GM19328 (cell line): ENCODE data around the gene HM13.
"Not testable (repeated sequence)": the region's sequence is repeated elsewhere in the genome, so short reads cannot be mapped to it uniquely, and the experiment has no call there.

Experiments used
- ATAC-seq: cut with Tn5 transposase; IDR thresholded peaks from one replicate; pipeline ENCODE4 v1.9.1; 2021; ENCODE audit warnings: mild to moderate bottlenecking, moderate library complexity; ENCODE audit not compliant: unreplicated experiment

The HM13 gene

GRCh38 chr20:31580706-31581105, 66.5 kb downstream of the HM13 start:
- ATAC-seq, result no peak

GRCh38 chr20:31581391-31581790, 67.1 kb downstream of the HM13 start:
- ATAC-seq, result no peak

- no peak for ATAC-seq
These were observed 73.5 kb downstream of the HM13 start for GRCh38 chr20:31587545-31588389.

DNA sequence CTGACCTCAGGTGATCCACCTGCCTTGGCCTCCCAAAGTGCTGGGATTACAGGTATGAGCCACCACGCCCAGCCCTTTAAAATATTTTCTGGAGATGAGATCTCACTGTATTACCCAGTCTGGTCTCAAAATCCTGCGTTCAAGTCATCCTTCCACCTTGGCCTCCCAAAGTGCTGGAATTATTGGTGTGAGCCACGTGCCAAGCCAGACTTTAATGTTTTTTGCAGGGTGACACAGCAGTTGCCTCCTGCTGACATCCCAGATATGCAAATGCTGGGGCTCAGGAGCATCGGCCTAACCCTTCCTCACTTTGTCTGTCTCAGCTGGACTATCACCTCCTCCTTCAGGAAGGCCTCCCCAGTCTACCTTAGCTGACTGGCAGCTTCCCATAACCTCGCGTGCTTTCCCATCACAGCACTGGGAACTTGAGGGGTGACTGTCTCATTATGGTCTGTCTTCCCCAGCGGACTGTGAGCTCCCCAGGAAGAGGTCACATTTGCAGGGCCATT, 76.5 kb downstream of the HM13 start:
- no peak for ATAC-seq

GRCh38 chr20:31593221-31594001, 79.2 kb downstream of the HM13 start:
- no peak for ATAC-seq

GRCh38 chr20:31594002-31594557, 79.8 kb downstream of the HM13 start:
- ATAC-seq, result no peak

DNA sequence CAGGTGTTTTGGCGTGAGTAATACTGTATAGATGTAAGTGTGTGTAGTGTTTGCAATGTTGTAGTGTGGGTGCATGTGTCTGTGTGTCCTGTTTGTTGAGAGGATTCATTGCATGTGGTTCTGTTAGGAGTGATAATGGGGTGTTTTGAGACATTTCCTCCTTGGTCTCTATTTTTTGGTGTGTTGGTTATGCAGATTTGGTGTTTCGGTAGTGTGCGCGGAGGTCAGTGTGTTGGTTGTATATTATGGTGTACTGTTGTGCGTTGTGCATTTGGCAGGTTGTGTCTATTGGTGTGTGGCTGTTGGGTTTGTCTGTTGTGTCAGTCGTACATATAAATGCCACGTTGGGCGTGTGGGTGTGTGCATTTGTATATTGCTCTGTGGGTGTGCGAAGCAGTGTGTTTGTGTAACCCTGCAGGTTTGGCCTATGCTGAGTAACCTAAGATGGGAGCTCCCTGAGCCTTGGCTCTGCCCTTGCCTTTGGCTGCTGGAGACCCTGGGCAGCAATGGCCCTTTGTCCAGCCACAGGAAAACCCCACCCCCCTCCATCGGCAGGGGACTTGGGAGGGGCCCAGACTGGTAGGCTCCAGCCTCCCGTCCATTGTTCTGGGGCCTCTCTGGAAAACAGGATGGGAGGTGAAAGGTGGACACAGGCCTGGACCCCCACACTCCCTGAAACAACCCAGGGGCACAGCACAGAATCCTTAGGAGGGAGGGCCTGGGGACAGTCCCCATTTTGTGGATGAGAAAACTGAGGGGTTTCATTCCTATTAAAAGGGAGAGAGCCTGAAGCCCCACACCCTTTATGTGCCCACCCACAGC, 80.5 kb downstream of the HM13 start:
- no peak for ATAC-seq

- ATAC-seq, result no peak
These were observed 81.1 kb downstream of the HM13 start for GRCh38 chr20:31595380-31595653.

DNA sequence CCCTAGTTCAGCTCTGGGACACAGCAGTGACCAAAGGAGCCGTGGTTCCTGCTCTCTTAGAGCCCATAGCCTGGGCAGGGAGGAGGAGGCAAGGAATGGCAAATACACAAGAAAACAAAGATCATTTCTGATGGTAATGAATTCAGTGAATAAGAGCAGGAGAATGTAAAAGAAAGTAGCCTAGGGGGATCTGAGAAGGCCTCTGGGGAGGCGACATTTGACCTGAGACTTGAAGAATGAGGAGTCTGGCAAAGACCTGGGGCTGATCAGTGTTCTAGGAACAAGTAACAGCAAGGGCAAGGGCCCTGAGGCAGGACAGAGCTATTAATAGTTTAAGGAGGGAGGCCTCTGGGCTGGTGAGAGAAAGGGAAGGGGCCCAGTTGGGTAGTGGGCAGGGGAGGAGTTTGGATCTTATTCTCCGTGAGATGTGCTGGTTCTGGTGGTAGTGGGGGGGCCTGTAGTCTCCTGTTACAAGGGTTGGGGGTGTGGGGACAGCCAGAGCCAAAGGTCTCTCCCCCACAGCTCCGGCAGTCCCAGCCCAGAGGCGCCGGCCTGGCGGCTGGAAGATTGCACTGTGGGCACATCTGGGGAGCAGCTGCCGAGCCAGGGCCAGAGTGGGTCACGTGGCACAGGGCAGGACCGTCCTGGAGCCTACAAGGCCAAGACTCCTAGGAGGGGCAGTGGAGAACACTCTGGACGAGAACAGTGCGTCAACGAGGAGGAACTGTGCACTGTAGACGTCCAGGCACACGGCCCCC, 81.6 kb downstream of the HM13 start:
- ATAC-seq, result no peak

GRCh38 chr20:31596412-31596715, 82.1 kb downstream of the HM13 start:
- ATAC-seq, result not testable (repeated sequence)

- no peak for ATAC-seq
These were observed 82.7 kb downstream of the HM13 start for GRCh38 chr20:31596831-31597480.

- ATAC-seq, result no peak
These were observed 83.2 kb downstream of the HM13 start for GRCh38 chr20:31597481-31597855.

DNA sequence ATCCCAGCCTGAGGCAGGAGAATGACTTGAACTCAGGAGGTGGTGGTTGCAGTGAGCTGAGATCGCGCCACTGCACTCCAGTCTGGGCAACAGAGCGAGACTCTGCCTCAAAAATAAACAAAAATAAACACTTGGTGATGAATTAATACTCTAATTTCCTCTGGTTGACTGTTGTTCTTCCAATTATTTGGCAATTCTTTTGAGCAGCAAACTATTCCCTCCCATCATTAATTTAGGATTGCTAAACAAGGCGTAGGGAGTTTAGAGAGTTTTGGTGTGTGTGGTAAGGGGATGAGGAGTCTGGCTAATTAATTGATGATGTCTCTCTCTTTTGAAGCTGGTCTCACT, 88.2 kb downstream of the HM13 start:
- ATAC-seq, result no peak

- peak; percentile 61 for ATAC-seq
These were observed 88.7 kb downstream of the HM13 start for GRCh38 chr20:31602779-31603441.

DNA sequence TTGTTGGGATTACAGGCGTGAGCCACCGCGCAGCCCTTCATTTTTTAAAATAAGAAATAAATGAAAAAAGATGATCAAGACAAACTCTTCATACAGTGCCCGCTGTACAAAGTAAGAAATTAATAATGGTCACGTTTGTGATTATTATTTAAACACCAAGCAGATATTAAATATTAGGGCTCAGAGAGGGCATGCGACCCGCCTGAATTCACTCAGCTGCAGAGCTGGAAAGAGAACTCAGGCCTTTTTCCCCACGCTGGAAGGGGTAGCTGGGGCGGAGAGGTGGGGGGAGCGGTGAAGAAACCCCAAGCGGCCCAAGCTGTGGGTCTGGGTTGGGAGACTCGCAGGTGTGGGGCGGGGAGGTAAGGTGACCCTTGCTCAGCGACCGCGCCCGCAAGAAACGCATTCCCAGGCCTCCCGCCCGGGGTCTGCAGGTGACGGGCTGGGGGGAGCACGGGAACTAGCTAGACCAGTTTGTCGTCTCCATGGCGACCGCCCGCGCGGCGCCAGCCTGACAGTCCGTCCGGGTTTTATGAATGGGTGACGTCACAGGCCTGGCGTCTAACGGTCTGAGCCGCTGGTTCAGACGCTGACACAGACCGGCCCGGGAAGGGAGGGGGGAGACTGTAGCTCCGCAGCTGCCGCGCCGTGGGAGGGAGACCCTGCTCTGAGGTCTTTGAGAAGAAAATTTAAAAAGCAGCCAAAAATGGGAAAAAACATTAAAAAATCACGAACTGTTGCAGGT, 89.8 kb downstream of the HM13 start:
- ATAC-seq, result no peak

DNA sequence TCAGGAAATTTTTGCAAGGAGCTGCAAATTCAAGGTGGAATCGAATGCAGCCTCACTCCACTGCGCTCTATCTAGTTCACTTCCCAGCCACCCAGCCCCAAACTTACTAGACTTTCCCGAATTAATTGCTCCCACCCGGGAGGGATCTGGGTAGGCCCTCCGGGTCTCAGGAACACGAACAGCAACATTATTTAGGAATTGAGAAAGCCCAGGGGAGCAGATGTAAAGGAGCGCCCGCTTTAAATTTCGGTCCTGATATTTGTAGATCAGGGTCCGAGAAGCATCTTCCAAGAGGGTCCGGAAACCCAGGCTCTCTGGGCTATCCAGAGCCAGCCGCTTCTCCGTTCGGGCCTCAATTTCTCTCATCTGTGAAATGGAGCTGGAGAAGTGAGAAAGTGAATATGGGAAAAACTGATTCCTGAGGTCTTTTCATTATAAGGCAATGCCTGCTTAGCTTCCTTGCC, 90.4 kb downstream of the HM13 start:
- ATAC-seq, result no peak

DNA sequence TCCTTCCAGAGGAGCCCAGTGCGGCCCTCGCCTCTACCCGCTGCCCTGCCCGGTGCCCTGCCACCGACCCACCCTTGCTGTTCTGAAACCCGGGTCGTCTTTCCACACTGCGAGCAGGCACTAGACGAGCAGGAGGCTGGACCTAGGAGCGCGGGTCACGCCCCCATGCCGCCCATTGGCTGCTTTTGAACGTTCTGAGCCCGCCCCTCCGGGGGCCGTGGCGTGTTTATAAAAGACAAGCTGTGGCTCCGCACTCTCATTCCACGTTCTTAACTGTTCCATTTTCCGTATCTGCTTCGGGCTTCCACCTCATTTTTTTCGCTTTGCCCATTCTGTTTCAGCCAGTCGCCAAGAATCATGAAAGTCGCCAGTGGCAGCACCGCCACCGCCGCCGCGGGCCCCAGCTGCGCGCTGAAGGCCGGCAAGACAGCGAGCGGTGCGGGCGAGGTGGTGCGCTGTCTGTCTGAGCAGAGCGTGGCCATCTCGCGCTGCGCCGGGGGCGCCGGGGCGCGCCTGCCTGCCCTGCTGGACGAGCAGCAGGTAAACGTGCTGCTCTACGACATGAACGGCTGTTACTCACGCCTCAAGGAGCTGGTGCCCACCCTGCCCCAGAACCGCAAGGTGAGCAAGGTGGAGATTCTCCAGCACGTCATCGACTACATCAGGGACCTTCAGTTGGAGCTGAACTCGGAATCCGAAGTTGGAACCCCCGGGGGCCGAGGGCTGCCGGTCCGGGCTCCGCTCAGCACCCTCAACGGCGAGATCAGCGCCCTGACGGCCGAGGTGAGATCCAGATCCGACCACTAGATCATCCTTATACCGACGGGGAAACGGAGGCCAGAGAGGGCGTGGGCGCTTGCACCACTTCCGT, 91.0 kb downstream of the HM13 start, which contains the start of gene ID1:
TSS of gene ID1 (plus strand) at position 259 of the 871 bp plus-strand sequence. CDS start at position 358, 99 bp downstream.
- ATAC-seq, result peak; percentile 89
